ENCODE measurements around the gene ABCA1. TPM values are rescaled to one million over a fixed set of nuclear protein-coding genes. Genes with fewer than 3 reads are reported as not detected.
"Not testable (repeated sequence)": the region's sequence is repeated elsewhere in the genome, so short reads cannot be mapped to it uniquely, and the experiment has no call there.

ABCA1 gene
- total RNA-seq, 2 experiments from 2014 or later, result 14.1 to 16.9 TPM

GRCh38 chr9:104960662-104961061 is 32.7 kb upstream of the ABCA1 start:
- no peak for TF ChIP-seq CTCF (IDR thresholded peaks at IDR 0.05)
- H3K4me1 ChIP-seq (ENCODE audit: insufficient read depth, low read length), result peaks cover 14% of the 10 kb centered on the region
- ChIA-PET CTCF (interaction anchor here (1.0 to 1.7 kb wide), 2 partner anchors 23 to 30 kb away, joined by 3 read pairs; no protein-coding TSS in a partner anchor), POLR2A (interaction anchor here (1.3 kb wide), 1 partner anchor 167 kb away, joined by 4 read pairs; no protein-coding TSS in a partner anchor)
- no peaks in the 10 kb centered on the region for H3K36me3 ChIP-seq (ENCODE audit: insufficient read depth, low read length)
- no peak overlapping the region for H3K4me3 Mint-ChIP-seq
- peaks cover 32% of the 10 kb centered on the region for H3K4me1 Mint-ChIP-seq (ENCODE audit: low read depth)
- DNase-seq, result no peak
- no peak overlapping the region for H3K27ac Mint-ChIP-seq
- H3K36me3 Mint-ChIP-seq (ENCODE audit: low read depth), result no peaks in the 10 kb centered on the region
- H3K9me3 ChIP-seq (ENCODE audit: control insufficient read depth in 1 of 2, insufficient read depth in 1 of 2, low read length in 2 of 2), result no peaks in the 10 kb centered on the region
- no peak overlapping the region for H3K27ac ChIP-seq (ENCODE audit: low read depth in 1 of 2, low read length in 2 of 2)
- no peaks in the 10 kb centered on the region for H3K27me3 Mint-ChIP-seq
- ATAC-seq (ENCODE audit: poor library complexity), result no peak
- intact Hi-C loops (cut with DNase I, micrococcal nuclease), result loop anchor here (1.0 to 10.0 kb wide), 4 partner anchors 31 to 206 kb away; no protein-coding TSS in a partner anchor
- no peaks in the 10 kb centered on the region for H3K9me3 Mint-ChIP-seq
- no peak overlapping the region for H3K4me3 ChIP-seq (ENCODE audit: low read length)
- H3K27me3 ChIP-seq (ENCODE audit: control insufficient read depth in 1 of 2, insufficient read depth in 2 of 2, low read length in 2 of 2), result no peaks in the 10 kb centered on the region

GRCh38 chr9:104958751-104959150 is 30.8 kb upstream of the ABCA1 start:
- H3K36me3 ChIP-seq (ENCODE audit: insufficient read depth, low read length), result no peaks in the 10 kb centered on the region
- Mint-ChIP-seq H3K27ac (no peak overlapping the region), H3K9me3 (no peaks in the 10 kb centered on the region), H3K4me1 (ENCODE audit: low read depth) (peaks cover 32% of the 10 kb centered on the region), H3K4me3 (no peak overlapping the region), H3K36me3 (ENCODE audit: low read depth) (no peaks in the 10 kb centered on the region), H3K27me3 (no peaks in the 10 kb centered on the region)
- ChIA-PET POLR2A (no interaction called here), CTCF (no interaction called here)
- H3K9me3 ChIP-seq (ENCODE audit: control insufficient read depth in 1 of 2, insufficient read depth in 1 of 2, low read length in 2 of 2), result no peaks in the 10 kb centered on the region
- H3K27me3 ChIP-seq (ENCODE audit: control insufficient read depth in 1 of 2, insufficient read depth in 2 of 2, low read length in 2 of 2), result no peaks in the 10 kb centered on the region
- intact Hi-C loops (cut with DNase I, micrococcal nuclease), result no loop called here
- H3K27ac ChIP-seq (ENCODE audit: low read depth in 1 of 2, low read length in 2 of 2), result no peak overlapping the region
- H3K4me1 ChIP-seq (ENCODE audit: insufficient read depth, low read length), result peaks cover 14% of the 10 kb centered on the region
- ATAC-seq (ENCODE audit: poor library complexity), result no peak
- no peak for TF ChIP-seq CTCF (IDR thresholded peaks at IDR 0.05)
- DNase-seq, result no peak
- H3K4me3 ChIP-seq (ENCODE audit: low read length), result no peak overlapping the region

GRCh38 chr9:104958006-104958405 is 30.1 kb upstream of the ABCA1 start:
- H3K36me3 ChIP-seq (ENCODE audit: insufficient read depth, low read length); H3K4me3 ChIP-seq (ENCODE audit: low read length); intact Hi-C loops (cut with DNase I, micrococcal nuclease); H3K9me3 Mint-ChIP-seq; POLR2A ChIA-PET; H3K27ac ChIP-seq (ENCODE audit: low read depth in 1 of 2, low read length in 2 of 2); H3K4me3 Mint-ChIP-seq; H3K27ac Mint-ChIP-seq; CTCF ChIA-PET; DNase-seq; H3K36me3 Mint-ChIP-seq (ENCODE audit: low read depth); H3K9me3 ChIP-seq (ENCODE audit: control insufficient read depth in 1 of 2, insufficient read depth in 1 of 2, low read length in 2 of 2); H3K27me3 ChIP-seq (ENCODE audit: control insufficient read depth in 1 of 2, insufficient read depth in 2 of 2, low read length in 2 of 2); ATAC-seq (ENCODE audit: poor library complexity); H3K27me3 Mint-ChIP-seq: not testable (repeated sequence)
- peaks cover 32% of the 10 kb centered on the region for H3K4me1 Mint-ChIP-seq (ENCODE audit: low read depth)
- peaks cover 14% of the 10 kb centered on the region for H3K4me1 ChIP-seq (ENCODE audit: insufficient read depth, low read length)

GRCh38 chr9:104951487-104951886 is 23.5 kb upstream of the ABCA1 start:
- no peak overlapping the region for H3K4me3 ChIP-seq (ENCODE audit: low read length)
- ChIA-PET POLR2A (no interaction called here), CTCF (no interaction called here)
- H3K4me1 ChIP-seq (ENCODE audit: insufficient read depth, low read length), result no peaks in the 10 kb centered on the region
- no peaks in the 10 kb centered on the region for H3K36me3 ChIP-seq (ENCODE audit: insufficient read depth, low read length)
- Mint-ChIP-seq H3K4me1 (ENCODE audit: low read depth) (no peaks in the 10 kb centered on the region), H3K27me3 (no peaks in the 10 kb centered on the region), H3K27ac (no peak overlapping the region), H3K9me3 (no peaks in the 10 kb centered on the region), H3K4me3 (no peak overlapping the region), H3K36me3 (ENCODE audit: low read depth) (no peaks in the 10 kb centered on the region)
- intact Hi-C loops (cut with DNase I, micrococcal nuclease), result no loop called here
- no peaks in the 10 kb centered on the region for H3K9me3 ChIP-seq (ENCODE audit: control insufficient read depth in 1 of 2, insufficient read depth in 1 of 2, low read length in 2 of 2)
- ATAC-seq (ENCODE audit: poor library complexity) (no peak), DNase-seq (no peak)
- TF ChIP-seq CTCF (IDR thresholded peaks at IDR 0.05), result no peak
- H3K27ac ChIP-seq (ENCODE audit: low read depth in 1 of 2, low read length in 2 of 2), result no peak overlapping the region
- no peaks in the 10 kb centered on the region for H3K27me3 ChIP-seq (ENCODE audit: control insufficient read depth in 1 of 2, insufficient read depth in 2 of 2, low read length in 2 of 2)
